GM23338 (cell line): ENCODE results near the gene ZFYVE28. TPM values are rescaled to one million over a fixed set of nuclear protein-coding genes. Genes with fewer than 3 reads are reported as not detected.

Experiments used
- ATAC-seq: fragments of 200-7000 bp; cut with Tn5 transposase; 3 replicates; pipeline ENCODE4 v1.9.1; 2020
- DNase-seq: peaks from one replicate; pipeline ENCODE4 v3.0.0-alpha.2; 2015; ENCODE audit warnings: low spot score
- H2AFZ ChIP-seq: fragments of 200-600 bp; sonication (generic); 2 replicates; pipeline ENCODE4 v1.8.0; 2016; ENCODE audit warnings: antibody characterized with exemption, mild to moderate bottlenecking, moderate library complexity
- H3F3A ChIP-seq: fragments of 200-600 bp; sonication (generic); replicated peaks from 2 replicates; pipeline ENCODE4 v1.8.0; 2017; ENCODE audit warnings: antibody characterized with exemption, mixed run types, low read depth
- H3K27ac ChIP-seq: fragments of 200-600 bp; sonication (generic); 2 replicates; pipeline ENCODE4 v1.6.1; 2016; ENCODE audit warnings: low read depth
- H3K27me3 ChIP-seq: fragments of 200-600 bp; sonication (generic); 2 replicates; pipeline ENCODE4 v1.8.0; 2016; ENCODE audit warnings: mild to moderate bottlenecking, mixed run types, moderate library complexity; ENCODE audit not compliant: insufficient read depth
- H3K36me3 ChIP-seq: fragments of 200-600 bp; sonication (generic); 2 replicates; pipeline ENCODE4 v1.8.0; 2016; ENCODE audit warnings: mild to moderate bottlenecking; ENCODE audit not compliant: insufficient read depth
- H3K4me1 ChIP-seq: fragments of 200-600 bp; sonication (generic); 2 replicates; pipeline ENCODE4 v1.8.0; 2016; ENCODE audit warnings: mild to moderate bottlenecking, moderate library complexity; ENCODE audit not compliant: insufficient read depth
- H3K4me2 ChIP-seq: fragments of 200-600 bp; sonication (generic); 2 replicates; pipeline ENCODE4 v1.7.1; 2017; ENCODE audit warnings: mixed run types
- H3K4me3 ChIP-seq: fragments of 200-600 bp; sonication (generic); 2 replicates; pipeline ENCODE4 v1.6.1; 2016; ENCODE audit warnings: mixed run types
- H3K79me2 ChIP-seq: fragments of 200-600 bp; sonication (generic); replicated peaks from 2 replicates; pipeline ENCODE4 v1.8.0; 2017; ENCODE audit warnings: mild to moderate bottlenecking; ENCODE audit not compliant: insufficient read depth
- H3K9me2 ChIP-seq: fragments of 200-600 bp; sonication (generic); 2 replicates; pipeline ENCODE4 v1.8.0; 2017; ENCODE audit not compliant: insufficient read depth
- H4K20me1 ChIP-seq: fragments of 200-600 bp; sonication (generic); replicated peaks from 2 replicates; pipeline ENCODE4 v1.8.0; 2017; ENCODE audit warnings: mild to moderate bottlenecking; ENCODE audit not compliant: insufficient read depth
- H3K27ac Mint-ChIP-seq: 2 replicates; pipeline ENCODE4 v1.8.0; 2020; ENCODE audit warnings: inconsistent platforms, mild to moderate bottlenecking, moderate library complexity, mixed read lengths
- H3K27me3 Mint-ChIP-seq: 3 replicates; pipeline ENCODE4 v1.8.0; 2022; ENCODE audit warnings: low read depth, mild to moderate bottlenecking, moderate library complexity, mixed read lengths, inconsistent platforms; ENCODE audit not compliant: insufficient read depth, poor library complexity
- H3K36me3 Mint-ChIP-seq: 3 replicates; pipeline ENCODE4 v1.8.0; 2021; ENCODE audit warnings: low read depth, mild to moderate bottlenecking, inconsistent platforms, moderate library complexity, mixed read lengths
- H3K4me1 Mint-ChIP-seq: 3 replicates; pipeline ENCODE4 v1.8.0; 2020; ENCODE audit warnings: mild to moderate bottlenecking, inconsistent platforms, mixed read lengths
- H3K4me3 Mint-ChIP-seq: 3 replicates; pipeline ENCODE4 v1.8.0; 2021; ENCODE audit warnings: moderate library complexity, mild to moderate bottlenecking, inconsistent platforms, mixed read lengths
- H3K9me3 Mint-ChIP-seq: 3 replicates; pipeline ENCODE4 v1.8.0; 2020; ENCODE audit warnings: moderate library complexity, mild to moderate bottlenecking, inconsistent platforms, mixed read lengths
- CREB1 ChIP-seq: fragments of 250-450 bp; sonication (Bioruptor Pico); IDR thresholded peaks from 2 replicates; pipeline ENCODE4 v1.5.0; 2020; ENCODE audit warnings: low read depth, mild to moderate bottlenecking, moderate library complexity
- EZH2 ChIP-seq: fragments of 200-600 bp; sonication (generic); IDR thresholded peaks from one replicate; pipeline ENCODE4 v1.8.0; 2017; ENCODE audit warnings: antibody characterized with exemption, mild to moderate bottlenecking, low read depth; ENCODE audit not compliant: unreplicated experiment
- EZH2phosphoT487 ChIP-seq: fragments of 200-600 bp; sonication (generic); IDR thresholded peaks from one replicate; pipeline ENCODE4 v1.8.1; 2018; ENCODE audit warnings: antibody characterized with exemption; ENCODE audit not compliant: unreplicated experiment
- JUNB ChIP-seq: IDR thresholded peaks from one replicate; pipeline ENCODE4 v1.6.1; 2016; ENCODE audit warnings: antibody characterized with exemption; ENCODE audit not compliant: unreplicated experiment
- NANOG ChIP-seq: IDR thresholded peaks from 2 replicates; pipeline ENCODE4 v1.6.1; 2016; ENCODE audit warnings: antibody characterized with exemption, borderline replicate concordance
- POLR2AphosphoS5 ChIP-seq: IDR thresholded peaks from 2 replicates; pipeline ENCODE4 v1.6.1; 2016; ENCODE audit warnings: antibody characterized with exemption, low read depth
- STAT1 ChIP-seq: IDR thresholded peaks from one replicate; pipeline ENCODE4 v1.6.1; 2016; ENCODE audit warnings: antibody characterized with exemption; ENCODE audit not compliant: unreplicated experiment
- ZNF114 ChIP-seq: fragments of 250-450 bp; sonication (Bioruptor Pico); IDR thresholded peaks from 2 replicates; pipeline ENCODE4 v1.5.0; 2020; ENCODE audit warnings: mild to moderate bottlenecking, moderate library complexity
- ZNF331 ChIP-seq: fragments of 250-450 bp; sonication (Bioruptor Pico); IDR thresholded peaks from 2 replicates; pipeline ENCODE4 v1.5.0; 2020; ENCODE audit warnings: low read depth, mild to moderate bottlenecking, moderate library complexity
- polyA plus RNA-seq: library from polyadenylated mRNA; unstranded; fragments of >200 nt; fragmentation: Nextera tagmentation; extraction: Ambion mirVana; gene quantifications from 2 replicates; pipeline ENCODE4 v1.2.1, GENCODE V29; 2016
- total RNA-seq: library from RNA; depleted of rRNA; stranded (reverse); fragments of >200 nt; shearing (Covaris generic); gene quantifications from 2 replicates; pipeline ENCODE4 v1.2.3, GENCODE V29; 2014
- TF ChIP-seq, protein P1 (sequence below): fragments of 250-450 bp; sonication (Bioruptor Pico); IDR thresholded peaks from 2 replicates; pipeline ENCODE4 v1.5.0; 2020; ENCODE audit warnings: mild to moderate bottlenecking, moderate library complexity
- TF ChIP-seq, protein P2 (sequence below): IDR thresholded peaks from 2 replicates; pipeline ENCODE4 v1.6.1; 2016; ENCODE audit warnings: antibody characterized with exemption
- TF ChIP-seq, protein P3 (sequence below): IDR thresholded peaks from one replicate; pipeline ENCODE4 v1.6.1; 2018; ENCODE audit warnings: antibody characterized with exemption; ENCODE audit not compliant: unreplicated experiment
- TF ChIP-seq, protein P4 (sequence below), 2 experiments: fragments of 200-600 bp in 1 of 2; sonication (generic) in 1 of 2; conservative IDR thresholded peaks; 2 replicates each; pipeline versions ENCODE4 v1.5.1 to v1.6.1; 2016 to 2017; ENCODE audit warnings: antibody characterized with exemption in 2 of 2, low read depth in 2 of 2, mild to moderate bottlenecking in 2 of 2, moderate library complexity in 1 of 2

Gene ZFYVE28
- total and polyA plus RNA-seq, 2 experiments from 2014 or later, result 2.6 to 4.6 TPM

DNA sequence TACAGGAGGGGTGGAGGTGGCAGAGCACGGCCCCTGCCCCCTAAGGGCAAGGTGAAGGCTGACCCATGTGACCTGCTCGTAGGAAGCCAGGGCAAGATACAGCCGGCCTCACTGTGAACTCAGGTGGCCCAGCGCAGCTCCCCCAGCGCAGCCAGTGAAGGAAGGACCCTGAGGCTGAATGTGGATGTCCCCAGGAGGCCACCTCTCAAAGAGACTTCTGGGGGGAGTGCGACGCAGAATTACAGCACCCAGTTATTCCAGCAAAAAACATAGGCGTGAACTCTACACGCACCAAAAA is 52.6 kb downstream of the ZFYVE28 start:
- no peaks in the 10 kb centered on the region for H3K36me3 ChIP-seq
- TF ChIP-seq, protein P1, sequence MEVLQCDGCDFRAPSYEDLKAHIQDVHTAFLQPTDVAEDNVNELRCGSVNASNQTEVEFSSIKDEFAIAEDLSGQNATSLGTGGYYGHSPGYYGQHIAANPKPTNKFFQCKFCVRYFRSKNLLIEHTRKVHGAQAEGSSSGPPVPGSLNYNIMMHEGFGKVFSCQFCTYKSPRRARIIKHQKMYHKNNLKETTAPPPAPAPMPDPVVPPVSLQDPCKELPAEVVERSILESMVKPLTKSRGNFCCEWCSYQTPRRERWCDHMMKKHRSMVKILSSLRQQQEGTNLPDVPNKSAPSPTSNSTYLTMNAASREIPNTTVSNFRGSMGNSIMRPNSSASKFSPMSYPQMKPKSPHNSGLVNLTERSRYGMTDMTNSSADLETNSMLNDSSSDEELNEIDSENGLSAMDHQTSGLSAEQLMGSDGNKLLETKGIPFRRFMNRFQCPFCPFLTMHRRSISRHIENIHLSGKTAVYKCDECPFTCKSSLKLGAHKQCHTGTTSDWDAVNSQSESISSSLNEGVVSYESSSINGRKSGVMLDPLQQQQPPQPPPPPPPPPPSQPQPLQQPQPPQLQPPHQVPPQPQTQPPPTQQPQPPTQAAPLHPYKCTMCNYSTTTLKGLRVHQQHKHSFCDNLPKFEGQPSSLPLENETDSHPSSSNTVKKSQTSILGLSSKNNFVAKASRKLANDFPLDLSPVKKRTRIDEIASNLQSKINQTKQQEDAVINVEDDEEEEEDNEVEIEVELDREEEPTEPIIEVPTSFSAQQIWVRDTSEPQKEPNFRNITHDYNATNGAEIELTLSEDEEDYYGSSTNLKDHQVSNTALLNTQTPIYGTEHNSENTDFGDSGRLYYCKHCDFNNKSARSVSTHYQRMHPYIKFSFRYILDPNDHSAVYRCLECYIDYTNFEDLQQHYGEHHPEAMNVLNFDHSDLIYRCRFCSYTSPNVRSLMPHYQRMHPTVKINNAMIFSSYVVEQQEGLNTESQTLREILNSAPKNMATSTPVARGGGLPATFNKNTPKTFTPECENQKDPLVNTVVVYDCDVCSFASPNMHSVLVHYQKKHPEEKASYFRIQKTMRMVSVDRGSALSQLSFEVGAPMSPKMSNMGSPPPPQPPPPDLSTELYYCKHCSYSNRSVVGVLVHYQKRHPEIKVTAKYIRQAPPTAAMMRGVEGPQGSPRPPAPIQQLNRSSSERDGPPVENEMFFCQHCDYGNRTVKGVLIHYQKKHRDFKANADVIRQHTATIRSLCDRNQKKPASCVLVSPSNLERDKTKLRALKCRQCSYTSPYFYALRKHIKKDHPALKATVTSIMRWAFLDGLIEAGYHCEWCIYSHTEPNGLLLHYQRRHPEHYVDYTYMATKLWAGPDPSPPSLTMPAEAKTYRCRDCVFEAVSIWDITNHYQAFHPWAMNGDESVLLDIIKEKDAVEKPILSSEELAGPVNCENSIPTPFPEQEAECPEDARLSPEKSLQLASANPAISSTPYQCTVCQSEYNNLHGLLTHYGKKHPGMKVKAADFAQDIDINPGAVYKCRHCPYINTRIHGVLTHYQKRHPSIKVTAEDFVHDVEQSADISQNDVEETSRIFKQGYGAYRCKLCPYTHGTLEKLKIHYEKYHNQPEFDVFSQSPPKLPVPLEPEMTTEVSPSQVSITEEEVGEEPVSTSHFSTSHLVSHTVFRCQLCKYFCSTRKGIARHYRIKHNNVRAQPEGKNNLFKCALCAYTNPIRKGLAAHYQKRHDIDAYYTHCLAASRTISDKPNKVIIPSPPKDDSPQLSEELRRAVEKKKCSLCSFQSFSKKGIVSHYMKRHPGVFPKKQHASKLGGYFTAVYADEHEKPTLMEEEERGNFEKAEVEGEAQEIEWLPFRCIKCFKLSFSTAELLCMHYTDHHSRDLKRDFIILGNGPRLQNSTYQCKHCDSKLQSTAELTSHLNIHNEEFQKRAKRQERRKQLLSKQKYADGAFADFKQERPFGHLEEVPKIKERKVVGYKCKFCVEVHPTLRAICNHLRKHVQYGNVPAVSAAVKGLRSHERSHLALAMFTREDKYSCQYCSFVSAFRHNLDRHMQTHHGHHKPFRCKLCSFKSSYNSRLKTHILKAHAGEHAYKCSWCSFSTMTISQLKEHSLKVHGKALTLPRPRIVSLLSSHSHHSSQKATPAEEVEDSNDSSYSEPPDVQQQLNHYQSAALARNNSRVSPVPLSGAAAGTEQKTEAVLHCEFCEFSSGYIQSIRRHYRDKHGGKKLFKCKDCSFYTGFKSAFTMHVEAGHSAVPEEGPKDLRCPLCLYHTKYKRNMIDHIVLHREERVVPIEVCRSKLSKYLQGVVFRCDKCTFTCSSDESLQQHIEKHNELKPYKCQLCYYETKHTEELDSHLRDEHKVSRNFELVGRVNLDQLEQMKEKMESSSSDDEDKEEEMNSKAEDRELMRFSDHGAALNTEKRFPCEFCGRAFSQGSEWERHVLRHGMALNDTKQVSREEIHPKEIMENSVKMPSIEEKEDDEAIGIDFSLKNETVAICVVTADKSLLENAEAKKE (CRISPR knock-in tag), result no peak
- TF ChIP-seq ZNF331 (CRISPR knock-in tag) (no peak), JUNB (no peak), CREB1 (CRISPR knock-in tag) (no peak), NANOG (no peak), POLR2AphosphoS5 (no peak), EZH2 (no peak), ZNF114 (no peak), EZH2phosphoT487 (no peak), STAT1 (no peak)
- TF ChIP-seq, protein P2, sequence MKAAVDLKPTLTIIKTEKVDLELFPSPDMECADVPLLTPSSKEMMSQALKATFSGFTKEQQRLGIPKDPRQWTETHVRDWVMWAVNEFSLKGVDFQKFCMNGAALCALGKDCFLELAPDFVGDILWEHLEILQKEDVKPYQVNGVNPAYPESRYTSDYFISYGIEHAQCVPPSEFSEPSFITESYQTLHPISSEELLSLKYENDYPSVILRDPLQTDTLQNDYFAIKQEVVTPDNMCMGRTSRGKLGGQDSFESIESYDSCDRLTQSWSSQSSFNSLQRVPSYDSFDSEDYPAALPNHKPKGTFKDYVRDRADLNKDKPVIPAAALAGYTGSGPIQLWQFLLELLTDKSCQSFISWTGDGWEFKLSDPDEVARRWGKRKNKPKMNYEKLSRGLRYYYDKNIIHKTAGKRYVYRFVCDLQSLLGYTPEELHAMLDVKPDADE, result no peak
- TF ChIP-seq, protein P3, sequence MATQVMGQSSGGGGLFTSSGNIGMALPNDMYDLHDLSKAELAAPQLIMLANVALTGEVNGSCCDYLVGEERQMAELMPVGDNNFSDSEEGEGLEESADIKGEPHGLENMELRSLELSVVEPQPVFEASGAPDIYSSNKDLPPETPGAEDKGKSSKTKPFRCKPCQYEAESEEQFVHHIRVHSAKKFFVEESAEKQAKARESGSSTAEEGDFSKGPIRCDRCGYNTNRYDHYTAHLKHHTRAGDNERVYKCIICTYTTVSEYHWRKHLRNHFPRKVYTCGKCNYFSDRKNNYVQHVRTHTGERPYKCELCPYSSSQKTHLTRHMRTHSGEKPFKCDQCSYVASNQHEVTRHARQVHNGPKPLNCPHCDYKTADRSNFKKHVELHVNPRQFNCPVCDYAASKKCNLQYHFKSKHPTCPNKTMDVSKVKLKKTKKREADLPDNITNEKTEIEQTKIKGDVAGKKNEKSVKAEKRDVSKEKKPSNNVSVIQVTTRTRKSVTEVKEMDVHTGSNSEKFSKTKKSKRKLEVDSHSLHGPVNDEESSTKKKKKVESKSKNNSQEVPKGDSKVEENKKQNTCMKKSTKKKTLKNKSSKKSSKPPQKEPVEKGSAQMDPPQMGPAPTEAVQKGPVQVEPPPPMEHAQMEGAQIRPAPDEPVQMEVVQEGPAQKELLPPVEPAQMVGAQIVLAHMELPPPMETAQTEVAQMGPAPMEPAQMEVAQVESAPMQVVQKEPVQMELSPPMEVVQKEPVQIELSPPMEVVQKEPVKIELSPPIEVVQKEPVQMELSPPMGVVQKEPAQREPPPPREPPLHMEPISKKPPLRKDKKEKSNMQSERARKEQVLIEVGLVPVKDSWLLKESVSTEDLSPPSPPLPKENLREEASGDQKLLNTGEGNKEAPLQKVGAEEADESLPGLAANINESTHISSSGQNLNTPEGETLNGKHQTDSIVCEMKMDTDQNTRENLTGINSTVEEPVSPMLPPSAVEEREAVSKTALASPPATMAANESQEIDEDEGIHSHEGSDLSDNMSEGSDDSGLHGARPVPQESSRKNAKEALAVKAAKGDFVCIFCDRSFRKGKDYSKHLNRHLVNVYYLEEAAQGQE, result no peak
- TF ChIP-seq, protein P4, sequence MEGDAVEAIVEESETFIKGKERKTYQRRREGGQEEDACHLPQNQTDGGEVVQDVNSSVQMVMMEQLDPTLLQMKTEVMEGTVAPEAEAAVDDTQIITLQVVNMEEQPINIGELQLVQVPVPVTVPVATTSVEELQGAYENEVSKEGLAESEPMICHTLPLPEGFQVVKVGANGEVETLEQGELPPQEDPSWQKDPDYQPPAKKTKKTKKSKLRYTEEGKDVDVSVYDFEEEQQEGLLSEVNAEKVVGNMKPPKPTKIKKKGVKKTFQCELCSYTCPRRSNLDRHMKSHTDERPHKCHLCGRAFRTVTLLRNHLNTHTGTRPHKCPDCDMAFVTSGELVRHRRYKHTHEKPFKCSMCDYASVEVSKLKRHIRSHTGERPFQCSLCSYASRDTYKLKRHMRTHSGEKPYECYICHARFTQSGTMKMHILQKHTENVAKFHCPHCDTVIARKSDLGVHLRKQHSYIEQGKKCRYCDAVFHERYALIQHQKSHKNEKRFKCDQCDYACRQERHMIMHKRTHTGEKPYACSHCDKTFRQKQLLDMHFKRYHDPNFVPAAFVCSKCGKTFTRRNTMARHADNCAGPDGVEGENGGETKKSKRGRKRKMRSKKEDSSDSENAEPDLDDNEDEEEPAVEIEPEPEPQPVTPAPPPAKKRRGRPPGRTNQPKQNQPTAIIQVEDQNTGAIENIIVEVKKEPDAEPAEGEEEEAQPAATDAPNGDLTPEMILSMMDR (conservative IDR thresholded peaks at IDR 0.05; ENCODE audit: low read depth in 2 of 2), result no peak
- Mint-ChIP-seq H3K4me3 (no peak overlapping the region), H3K4me1 (no peaks in the 10 kb centered on the region; the same call in 2 of the 3 replicates), H3K27ac (no peak overlapping the region), H3K36me3 (no peaks in the 10 kb centered on the region), H3K9me3 (peaks cover 4% of the 10 kb centered on the region), H3K27me3 (peaks cover 7% of the 10 kb centered on the region)
- ATAC-seq (no peak; the same call in 2 of the 3 replicates), DNase-seq (no peak)
- no peak overlapping the region for H3K4me2 ChIP-seq
- no peak overlapping the region for H3K27ac ChIP-seq
- no peaks in the 10 kb centered on the region for H4K20me1 ChIP-seq
- H3K27me3 ChIP-seq, result no peaks in the 10 kb centered on the region
- H3F3A ChIP-seq, result no peaks in the 10 kb centered on the region
- H3K9me2 ChIP-seq, result no peaks in the 10 kb centered on the region
- H3K79me2 ChIP-seq, result no peaks in the 10 kb centered on the region
- H3K4me3 ChIP-seq, result no peak overlapping the region
- no peaks in the 10 kb centered on the region for H3K4me1 ChIP-seq
- no peak overlapping the region for H2AFZ ChIP-seq
